HFFc6 (cell line): ENCODE results near the gene SLIT2. TPM values are rescaled to one million over a fixed set of nuclear protein-coding genes. Genes with fewer than 3 reads are reported as not detected.

Experiments
- DNase-seq: peaks from one replicate; pipeline ENCODE4 v3.0.0-alpha.2; 2018
- H3K27ac Mint-ChIP-seq: 2 replicates; pipeline ENCODE4 v1.8.0; 2020; ENCODE audit warnings: mild to moderate bottlenecking, mixed read lengths
- H3K27me3 Mint-ChIP-seq: 2 replicates; pipeline ENCODE4 v1.8.0; 2021; ENCODE audit warnings: mild to moderate bottlenecking, moderate library complexity, mixed read lengths; ENCODE audit not compliant: insufficient read depth
- H3K36me3 Mint-ChIP-seq: 2 replicates; pipeline ENCODE4 v1.8.0; 2021; ENCODE audit warnings: low read depth, mixed read lengths
- H3K4me1 Mint-ChIP-seq: 2 replicates; pipeline ENCODE4 v1.8.0; 2020; ENCODE audit warnings: low read depth, mixed read lengths
- H3K4me3 Mint-ChIP-seq: 2 replicates; pipeline ENCODE4 v1.8.0; 2020; ENCODE audit warnings: mild to moderate bottlenecking, moderate library complexity, mixed read lengths
- H3K9me3 Mint-ChIP-seq: 2 replicates; pipeline ENCODE4 v1.8.0; 2020; ENCODE audit warnings: mild to moderate bottlenecking, mixed read lengths
- CTCF ChIP-seq: fragments of 200-600 bp; sonication (generic); IDR thresholded peaks from 2 replicates; pipeline ENCODE4 v1.5.0; 2021; ENCODE audit warnings: antibody characterized with exemption, mild to moderate bottlenecking
- total RNA-seq, 6 experiments: library from RNA; stranded (reverse); fragmentation: NEBNext Ultra II Directional; extraction: Animal tissue kit (Norgen Biotek cat#: 25700); gene quantifications; 2 replicates in 1 of 6; 3 replicates in 5 of 6; pipeline ENCODE4 v1.2.3, GENCODE V29; 2021

SLIT2 gene
- total RNA-seq, 6 experiments from 2014 or later, result 108 to 144 (median 131) TPM

- Mint-ChIP-seq H3K27ac (peak overlapping the region; percentile 45), H3K4me1 (peaks cover 74% of the 10 kb centered on the region), H3K36me3 (peaks cover 54% of the 10 kb centered on the region), H3K4me3 (peak overlapping the region; percentile 52), H3K9me3 (no peaks in the 10 kb centered on the region), H3K27me3 (no peaks in the 10 kb centered on the region; the same call in 1 of the 2 replicates)
- DNase-seq, result peak; percentile 67
- no peak for TF ChIP-seq CTCF
These were observed 20.7 kb downstream of the SLIT2 start for GRCh38 chr4:20272411-20272872.

GRCh38 chr4:20273793-20274192 is 22.1 kb downstream of the SLIT2 start:
- peaks cover 48% of the 10 kb centered on the region for H3K36me3 Mint-ChIP-seq
- no peak for TF ChIP-seq CTCF
- H3K4me3 Mint-ChIP-seq, result no peak overlapping the region
- DNase-seq, result no peak
- no peak overlapping the region for H3K27ac Mint-ChIP-seq
- H3K27me3 Mint-ChIP-seq, result no peaks in the 10 kb centered on the region; the same call in 1 of the 2 replicates
- no peaks in the 10 kb centered on the region for H3K9me3 Mint-ChIP-seq
- peaks cover 61% of the 10 kb centered on the region for H3K4me1 Mint-ChIP-seq

GRCh38 chr4:20276848-20277247 is 25.1 kb downstream of the SLIT2 start:
- Mint-ChIP-seq H3K9me3 (no peaks in the 10 kb centered on the region), H3K36me3 (peaks cover 43% of the 10 kb centered on the region), H3K4me1 (peaks cover 52% of the 10 kb centered on the region), H3K4me3 (no peak overlapping the region), H3K27ac (no peak overlapping the region), H3K27me3 (no peaks in the 10 kb centered on the region; the same call in 1 of the 2 replicates)
- no peak for DNase-seq
- no peak for TF ChIP-seq CTCF

GRCh38 chr4:20278195-20278594 is 26.5 kb downstream of the SLIT2 start:
- DNase-seq, result no peak
- no peak for TF ChIP-seq CTCF
- no peaks in the 10 kb centered on the region for H3K9me3 Mint-ChIP-seq
- H3K4me1 Mint-ChIP-seq, result peaks cover 40% of the 10 kb centered on the region
- H3K27me3 Mint-ChIP-seq, result no peaks in the 10 kb centered on the region; the same call in 1 of the 2 replicates
- H3K27ac Mint-ChIP-seq, result no peak overlapping the region
- no peak overlapping the region for H3K4me3 Mint-ChIP-seq
- H3K36me3 Mint-ChIP-seq, result peaks cover 46% of the 10 kb centered on the region

- Mint-ChIP-seq H3K27ac (no peak overlapping the region), H3K36me3 (peaks cover 40% of the 10 kb centered on the region)
- no peak for DNase-seq
These were observed 27.7 kb downstream of the SLIT2 start for GRCh38 chr4:20279381-20279780.

More at GRCh38 chr4:20279381-20279780, 27.7 kb downstream of the SLIT2 start:
- Mint-ChIP-seq H3K27me3 (no peaks in the 10 kb centered on the region), H3K4me3 (no peak overlapping the region), H3K4me1 (peaks cover 42% of the 10 kb centered on the region), H3K9me3 (no peaks in the 10 kb centered on the region)
- TF ChIP-seq CTCF, result no peak
